H9 (cell line): Measurements from ENCODE around the gene RBFOX2. TPM values are rescaled to one million over a fixed set of nuclear protein-coding genes. Genes with fewer than 3 reads are reported as not detected.
A peak's percentile ranks its signal among the peaks of the same experiment; 100 is the strongest.

Experiments
- DNase-seq: peaks from one replicate; pipeline ENCODE4 v3.0.0-alpha.2; 2017
- H2AFZ ChIP-seq: one replicate; pipeline ENCODE4 v1.6.1; 2013; ENCODE audit warnings: mild to moderate bottlenecking, low read length, control low read depth, moderate library complexity
- H2AK5ac ChIP-seq: 2 replicates; pipeline ENCODE4 v1.6.1; 2013; ENCODE audit warnings: low read length, control low read depth, mixed read lengths; ENCODE audit not compliant: insufficient read length
- H2BK120ac ChIP-seq: one replicate; pipeline ENCODE4 v1.6.1; 2013; ENCODE audit warnings: low read depth, mild to moderate bottlenecking, low read length, control low read depth, inconsistent platforms; ENCODE audit not compliant: poor library complexity, severe bottlenecking
- H2BK12ac ChIP-seq: 2 replicates; pipeline ENCODE4 v1.6.1; 2013; ENCODE audit warnings: low read length, control low read depth, mixed read lengths, low read depth; ENCODE audit not compliant: insufficient read length
- H2BK15ac ChIP-seq: 2 replicates; pipeline ENCODE4 v1.6.1; 2013; ENCODE audit warnings: low read depth, low read length, control low read depth
- H2BK20ac ChIP-seq: one replicate; pipeline ENCODE4 v1.6.1; 2013; ENCODE audit warnings: low read depth, mild to moderate bottlenecking, low read length, control low read depth, inconsistent platforms; ENCODE audit not compliant: poor library complexity, severe bottlenecking
- H2BK5ac ChIP-seq: 2 replicates; pipeline ENCODE4 v1.6.1; 2013; ENCODE audit warnings: low read length, control low read depth, mixed read lengths; ENCODE audit not compliant: insufficient read length
- H3K14ac ChIP-seq: 2 replicates; pipeline ENCODE4 v1.6.1; 2013; ENCODE audit warnings: low read length, control low read depth; ENCODE audit not compliant: insufficient read depth
- H3K18ac ChIP-seq: 2 replicates; pipeline ENCODE4 v1.6.1; 2013; ENCODE audit warnings: low read depth, mild to moderate bottlenecking, mixed read lengths, low read length, control low read depth; ENCODE audit not compliant: insufficient read length
- H3K23ac ChIP-seq: 2 replicates; pipeline ENCODE4 v1.6.1; 2013; ENCODE audit warnings: low read length, control low read depth, mixed read lengths, low read depth; ENCODE audit not compliant: insufficient read length
- H3K23me2 ChIP-seq: 2 replicates; pipeline ENCODE4 v1.6.1; 2013; ENCODE audit warnings: low read depth, mild to moderate bottlenecking, mixed read lengths, low read length, control low read depth; ENCODE audit not compliant: insufficient read length, poor library complexity, severe bottlenecking
- H3K27ac ChIP-seq: 2 replicates; pipeline ENCODE4 v1.5.1; 2013; ENCODE audit warnings: low read length, control low read depth, mixed read lengths, low read depth; ENCODE audit not compliant: insufficient read length
- H3K27me3 ChIP-seq: 2 replicates; pipeline ENCODE4 v1.6.1; 2013; ENCODE audit warnings: low read length, control low read depth, inconsistent platforms; ENCODE audit not compliant: insufficient read depth
- H3K4ac ChIP-seq: 2 replicates; pipeline ENCODE4 v1.6.1; 2013; ENCODE audit warnings: low read depth, mild to moderate bottlenecking, control low read depth, inconsistent platforms, low read length, moderate library complexity
- H3K4me1 ChIP-seq: 2 replicates; pipeline ENCODE4 v1.6.1; 2013; ENCODE audit warnings: low read length, control low read depth, inconsistent platforms; ENCODE audit not compliant: insufficient read depth
- H3K4me2 ChIP-seq: 2 replicates; pipeline ENCODE4 v1.6.1; 2013; ENCODE audit warnings: low read length, control low read depth, mixed read lengths; ENCODE audit not compliant: insufficient read length, insufficient read depth
- H3K56ac ChIP-seq: 2 replicates; pipeline ENCODE4 v1.6.1; 2013; ENCODE audit warnings: low read depth, mild to moderate bottlenecking, mixed read lengths, low read length, control low read depth; ENCODE audit not compliant: insufficient read length
- H3K79me1 ChIP-seq: 2 replicates; pipeline ENCODE4 v1.6.1; 2013; ENCODE audit warnings: low read depth, mild to moderate bottlenecking, moderate library complexity, low read length, control low read depth, inconsistent platforms; ENCODE audit not compliant: insufficient read depth, poor library complexity, severe bottlenecking
- H3K79me2 ChIP-seq: 2 replicates; pipeline ENCODE4 v1.6.1; 2013; ENCODE audit warnings: low read length, control low read depth, inconsistent platforms; ENCODE audit not compliant: insufficient read depth
- H3K9ac ChIP-seq: 2 replicates; pipeline ENCODE4 v1.6.1; 2013; ENCODE audit warnings: low read length, control low read depth, mixed read lengths; ENCODE audit not compliant: insufficient read length; ENCODE audit errors: extremely low read depth
- H3K9me3 ChIP-seq: one replicate; pipeline ENCODE4 v1.6.1; 2013; ENCODE audit warnings: low read depth, low read length, inconsistent platforms; ENCODE audit not compliant: control insufficient read depth
- H3T11ph ChIP-seq: one replicate; pipeline ENCODE4 v1.6.1; 2013; ENCODE audit warnings: mild to moderate bottlenecking, low read length, control low read depth, inconsistent platforms
- H4K20me1 ChIP-seq: one replicate; pipeline ENCODE4 v1.6.1; 2013; ENCODE audit not compliant: control insufficient read depth, insufficient read length, insufficient read depth
- H4K5ac ChIP-seq: 2 replicates; pipeline ENCODE4 v1.6.1; 2013; ENCODE audit warnings: low read depth, mild to moderate bottlenecking, mixed read lengths, low read length, control low read depth; ENCODE audit not compliant: insufficient read length
- H4K8ac ChIP-seq: replicated peaks from 2 replicates; pipeline ENCODE4 v1.6.1; 2013; ENCODE audit warnings: low read length, control low read depth, mixed read lengths, low read depth; ENCODE audit not compliant: insufficient read length
- H4K91ac ChIP-seq: 2 replicates; pipeline ENCODE4 v1.6.1; 2013; ENCODE audit warnings: low read depth, mild to moderate bottlenecking, moderate library complexity, mixed read lengths, low read length, control low read depth; ENCODE audit not compliant: insufficient read length
- H3K27ac Mint-ChIP-seq, 3 experiments: 2 replicates in 2 of 3; 3 replicates in 1 of 3; pipeline ENCODE4 v1.8.0; 2020 to 2021; ENCODE audit warnings: mixed read lengths in 3 of 3, mild to moderate bottlenecking in 1 of 3, moderate library complexity in 1 of 3
- H3K27me3 Mint-ChIP-seq: 2 replicates; pipeline ENCODE4 v1.8.0; 2021; ENCODE audit warnings: low read depth, mild to moderate bottlenecking, moderate library complexity, mixed read lengths
- H3K36me3 Mint-ChIP-seq, 3 experiments: 2 replicates in 2 of 3; 3 replicates in 1 of 3; pipeline ENCODE4 v1.8.0; 2020 to 2021; ENCODE audit warnings: low read depth in 3 of 3, mixed read lengths in 3 of 3; ENCODE audit not compliant: insufficient read depth in 1 of 3
- H3K4me1 Mint-ChIP-seq, 2 experiments: 2 replicates each; pipeline ENCODE4 v1.8.0; 2020; ENCODE audit warnings: mixed read lengths in 2 of 2
- H3K4me3 Mint-ChIP-seq, 2 experiments: 2 replicates in 1 of 2; 3 replicates in 1 of 2; pipeline ENCODE4 v1.8.0; 2020 to 2021; ENCODE audit warnings: mild to moderate bottlenecking in 2 of 2, mixed read lengths in 2 of 2, moderate library complexity in 1 of 2
- H3K9me3 Mint-ChIP-seq, 2 experiments: 2 replicates in 1 of 2; 3 replicates in 1 of 2; pipeline ENCODE4 v1.8.0; 2020; ENCODE audit warnings: mild to moderate bottlenecking in 2 of 2, mixed read lengths in 2 of 2, moderate library complexity in 1 of 2
- WGBS: extraction: QIAGEN DNeasy Blood & Tissue Kit; methylation state at CpG from one replicate; pipeline ENCODE4 v1.1.7; 2013; ENCODE audit warnings: missing lambda C conversion rate, low lambda C conversion rate, mixed read lengths; ENCODE audit not compliant: insufficient read length; ENCODE audit errors: extremely low coverage; 5-methylcytosine and 5-hydroxymethylcytosine counted together
- total RNA-seq: library from RNA; stranded (reverse); gene quantifications from 2 replicates; pipeline ENCODE4 v1.2.1, GENCODE V29; 2021
- TF ChIP-seq, protein P1 (sequence below): fragments of 200-600 bp; sonication (generic); conservative IDR thresholded peaks from 3 replicates; pipeline ENCODE4 v1.8.0; 2021; ENCODE audit warnings: antibody characterized with exemption, mild to moderate bottlenecking

The RBFOX2 gene
- total RNA-seq, 1 experiment from 2014 or later: 84.7 TPM

DNA sequence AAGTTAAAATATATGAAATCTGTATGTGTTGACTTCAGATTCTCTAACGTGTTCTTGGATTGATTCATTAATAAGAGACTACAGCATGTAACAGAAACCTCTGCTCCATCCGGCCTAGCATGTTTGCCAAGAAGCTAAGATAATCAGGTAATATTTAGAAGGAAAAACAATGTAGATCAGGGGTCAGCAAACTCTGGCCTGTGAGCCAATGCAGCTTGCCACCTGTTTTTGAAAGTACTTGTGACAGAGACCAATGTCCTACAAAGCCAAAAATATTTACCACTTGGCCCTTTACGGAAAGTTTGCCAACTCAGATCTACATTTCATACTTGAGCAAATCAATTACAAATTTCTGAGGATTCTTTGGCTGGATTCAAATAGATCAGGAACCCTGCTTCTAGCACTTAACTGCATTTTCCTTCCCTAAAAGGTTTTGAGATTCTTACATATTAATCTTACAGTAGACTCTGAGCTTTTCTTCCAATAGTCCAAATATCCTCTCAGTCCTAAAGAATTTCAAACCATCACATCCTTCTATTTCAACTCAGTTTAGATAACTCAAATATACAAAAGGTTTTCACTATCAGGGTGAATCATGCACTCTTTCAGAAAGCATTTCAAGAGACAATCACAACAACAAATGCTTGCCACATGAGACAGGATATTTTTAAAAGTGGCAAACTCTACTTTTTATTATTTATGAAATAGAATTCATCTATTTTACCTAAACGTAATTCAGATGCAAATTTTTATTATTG is 281.5 kb downstream of the RBFOX2 start:
- Histone ChIP-seq H3K9me3 (no peaks in the 10 kb centered on the region), H3K18ac (no peak overlapping the region), H2AFZ (no peak overlapping the region), H2BK15ac (no peak overlapping the region), H3T11ph (no peak overlapping the region), H3K4ac (no peak overlapping the region), H3K27me3 (no peaks in the 10 kb centered on the region; the same call in 1 of the 2 replicates), H2BK12ac (no peak overlapping the region), H3K56ac (no peak overlapping the region), H3K79me2 (no peaks in the 10 kb centered on the region), H3K4me1 (peaks cover 5% of the 10 kb centered on the region; the same call in 1 of the 2 replicates), H3K23ac (no peak overlapping the region), H3K9ac (no peak overlapping the region), H2AK5ac (no peak overlapping the region), H3K4me2 (no peak overlapping the region), H4K91ac (no peak overlapping the region), H3K79me1 (no peaks in the 10 kb centered on the region), H2BK120ac (no peak overlapping the region), H3K14ac (no peak overlapping the region), H4K20me1 (peaks cover 2% of the 10 kb centered on the region), H2BK20ac (no peak overlapping the region), H2BK5ac (no peak overlapping the region), H3K27ac (no peak overlapping the region), H4K8ac (no peak overlapping the region), H3K23me2 (peaks cover 3% of the 10 kb centered on the region), H4K5ac (no peak overlapping the region)
- Mint-ChIP-seq H3K36me3 (peaks cover 10 to 34% (median 26%) of the 10 kb centered on the region in 3 experiments; a peak in 6 of 7 replicates), H3K4me1 (peaks cover 46 to 69% of the 10 kb centered on the region in 2 experiments), H3K27me3 (no peaks in the 10 kb centered on the region), H3K4me3 (no peak overlapping the region), H3K9me3 (no peaks in the 10 kb centered on the region), H3K27ac (0 out of 7 replicates have a peak overlapping the region, but pooled peaks of 1 of the 3 experiments have one; percentile 85)
- no CpG with 5 or more reads among the region's 4 CpGs for WGBS
- TF ChIP-seq, protein P1, sequence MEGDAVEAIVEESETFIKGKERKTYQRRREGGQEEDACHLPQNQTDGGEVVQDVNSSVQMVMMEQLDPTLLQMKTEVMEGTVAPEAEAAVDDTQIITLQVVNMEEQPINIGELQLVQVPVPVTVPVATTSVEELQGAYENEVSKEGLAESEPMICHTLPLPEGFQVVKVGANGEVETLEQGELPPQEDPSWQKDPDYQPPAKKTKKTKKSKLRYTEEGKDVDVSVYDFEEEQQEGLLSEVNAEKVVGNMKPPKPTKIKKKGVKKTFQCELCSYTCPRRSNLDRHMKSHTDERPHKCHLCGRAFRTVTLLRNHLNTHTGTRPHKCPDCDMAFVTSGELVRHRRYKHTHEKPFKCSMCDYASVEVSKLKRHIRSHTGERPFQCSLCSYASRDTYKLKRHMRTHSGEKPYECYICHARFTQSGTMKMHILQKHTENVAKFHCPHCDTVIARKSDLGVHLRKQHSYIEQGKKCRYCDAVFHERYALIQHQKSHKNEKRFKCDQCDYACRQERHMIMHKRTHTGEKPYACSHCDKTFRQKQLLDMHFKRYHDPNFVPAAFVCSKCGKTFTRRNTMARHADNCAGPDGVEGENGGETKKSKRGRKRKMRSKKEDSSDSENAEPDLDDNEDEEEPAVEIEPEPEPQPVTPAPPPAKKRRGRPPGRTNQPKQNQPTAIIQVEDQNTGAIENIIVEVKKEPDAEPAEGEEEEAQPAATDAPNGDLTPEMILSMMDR: no peak
- no peak for DNase-seq
